Measurements from ENCODE around the gene R3HDM1. TPM values are rescaled to one million over a fixed set of nuclear protein-coding genes. Genes with fewer than 3 reads are reported as not detected.

R3HDM1 gene
- total RNA-seq (2012; rRNA removed) (5.9 and 7.8 TPM in 2 replicates), polyA plus RNA-seq (2012; rRNA removed) (38.0 and 38.1 TPM in 2 replicates), Bru-seq, nascent RNA (percentile 77 among the genes with signal in this experiment), BruChase-seq, experiment 1, labeled RNA remaining after a 6-hour chase (percentile 76 among the genes with signal in this experiment), BruChase-seq, experiment 2, labeled RNA remaining after a 2-hour chase (percentile 79 among the genes with signal in this experiment)
- polyA plus RNA-seq (2012; cell fraction: cytosol; rRNA removed) = 14.4 and 19.0 TPM in 2 replicates
- 23.3 and 48.3 TPM in 2 replicates for polyA plus RNA-seq (2012; cell fraction: nucleus; rRNA removed; ENCODE audit: low replicate concordance)
- long read RNA-seq, partial matches to known transcripts = 32 of 38 reads
- long read RNA-seq, other reads (novel, unspliced or antisense) = 6 of 38 reads

DNA sequence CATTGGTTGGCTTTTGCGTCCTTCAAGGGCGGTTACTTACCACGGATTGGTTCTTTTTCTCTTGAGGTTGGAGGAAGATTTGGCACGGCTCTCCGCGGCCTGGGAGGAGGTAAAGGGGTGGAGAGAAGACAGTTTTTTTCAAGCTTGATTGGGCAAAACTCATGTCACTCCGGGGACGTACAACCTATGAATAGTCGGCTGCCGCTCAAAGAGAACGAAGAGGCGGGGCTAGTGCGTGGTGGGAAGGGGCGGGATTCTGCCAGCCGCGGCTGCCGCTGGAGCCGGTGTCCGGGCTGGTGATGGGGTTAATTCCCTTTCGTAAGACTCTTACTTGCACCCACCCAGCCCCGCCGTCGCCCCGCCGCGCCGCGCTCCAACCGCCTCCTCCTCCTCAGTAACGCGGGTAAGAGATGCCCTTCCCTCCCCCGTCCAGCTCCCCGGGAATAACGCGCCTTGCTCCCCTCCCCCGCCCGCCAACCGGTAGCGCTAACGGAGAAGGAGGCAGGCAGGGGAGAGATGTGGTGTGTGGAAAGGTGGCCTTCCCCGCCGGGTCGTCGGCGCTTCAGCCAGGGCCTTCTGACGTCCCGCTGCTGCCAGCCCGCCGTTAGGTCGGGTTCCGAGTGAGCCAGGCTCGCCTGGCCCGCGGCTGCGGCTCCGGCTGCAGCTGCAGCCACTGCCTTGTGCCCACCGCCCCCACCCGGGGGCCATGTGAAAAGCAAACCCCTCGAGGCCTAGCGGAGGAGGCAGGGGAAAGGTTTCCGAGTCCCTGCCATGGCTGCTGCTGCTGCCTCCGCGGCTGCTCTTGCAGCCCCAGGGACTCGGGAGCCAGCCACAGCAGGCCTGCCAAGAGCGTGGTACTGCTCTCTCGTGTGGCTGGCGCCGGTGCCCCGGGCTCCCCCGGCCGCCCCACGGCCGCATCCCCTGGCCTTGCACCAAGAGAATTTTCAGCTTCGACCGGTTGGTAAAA lies at the start of gene R3HDM1:
R3HDM1 (plus strand) TSS at position 254 of the 967 bp plus-strand sequence. CDS start 73,362 bp downstream, outside the sequence.
- Histone ChIP-seq H3K23ac (ENCODE audit: low read depth, low read length) (peak within 1 kb of the TSS; percentile 40), H4K8ac (ENCODE audit: low read depth in 2 of 2, low read length in 2 of 2) (peak within 1 kb of the TSS; percentile 18 to 78), H2AK9ac (replicated peaks; ENCODE audit: low read depth, low read length, poor library complexity) (peak within 1 kb of the TSS; percentile 70), H2AFZ (replicated peaks; ENCODE audit: low read length, poor library complexity) (peak within 1 kb of the TSS; percentile 91), H3K9me3 (ENCODE audit: control insufficient read depth, insufficient read depth, low read length) (no peaks in the 10 kb centered on the region), H3K36me3 (ENCODE audit: control insufficient read depth, insufficient read depth, low read length) (no peaks in the 10 kb centered on the region), H4K20me1 (ENCODE audit: insufficient read depth, low read length) (no peaks in the 10 kb centered on the region), H3K18ac (ENCODE audit: low read depth, low read length) (peak within 1 kb of the TSS; percentile 10; the same call in 1 of the 2 replicates), H3K27me3 (ENCODE audit: control insufficient read depth, insufficient read depth, low read length) (no peaks in the 10 kb centered on the region), H3K14ac (replicated peaks; ENCODE audit: low read depth, low read length) (peak within 1 kb of the TSS; percentile 24), H2BK5ac (ENCODE audit: low read depth, low read length, poor library complexity, severe bottlenecking) (peak within 1 kb of the TSS; percentile 38), H4K5ac (ENCODE audit: low read depth, low read length) (peak within 1 kb of the TSS; percentile 10), H3K4me3 (ENCODE audit: insufficient read depth, low read depth, low read length) (peak within 1 kb of the TSS; percentile 67), H3K4ac (ENCODE audit: low read depth, low read length) (peak within 1 kb of the TSS; percentile 26), H3K4me1 (ENCODE audit: control insufficient read depth, insufficient read depth, low read length) (no peaks in the 10 kb centered on the region), H3K4me2 (ENCODE audit: low read depth, low read length) (peak within 1 kb of the TSS; percentile 92), H2BK15ac (ENCODE audit: low read depth, low read length) (no peak within 1 kb of the TSS), H2BK20ac (ENCODE audit: low read depth, low read length) (no peak within 1 kb of the TSS; the same call in 1 of the 2 replicates), H3K9ac (ENCODE audit: low read depth, low read length) (peak within 1 kb of the TSS; percentile 58), H3K56ac (ENCODE audit: extremely low read depth, insufficient read depth, low read length) (peak within 1 kb of the TSS; percentile 84), H2BK120ac (ENCODE audit: low read depth, low read length) (peak within 1 kb of the TSS; percentile 36; the same call in 1 of the 2 replicates), H3K27ac (ENCODE audit: insufficient read depth, low read length) (peak within 1 kb of the TSS; percentile 68), H2AK5ac (ENCODE audit: low read depth, low read length) (no peak within 1 kb of the TSS; the same call in 1 of the 2 replicates), H4K91ac (ENCODE audit: insufficient read depth, low read depth, low read length) (peak within 1 kb of the TSS; percentile 41), H3K79me1 (ENCODE audit: low read depth in 1 of 2, low read length in 2 of 2) (peaks cover 9 to 25% of the 10 kb centered on the region in 2 experiments; a peak in 2 of 4 replicates), H3K9me1 (ENCODE audit: insufficient read depth, low read length) (0 out of 2 replicates have a peak, but pooled peaks cover 3% of the 10 kb centered on the region)
- dilution Hi-C loops (cut with HindIII; ENCODE audit: low sequenced_read_pairs, unreplicated experiment) = no loop called here
- TF ChIP-seq FOS (IDR thresholded peaks at IDR 0.05; ENCODE audit: low read depth, low read length) (0 out of 2 replicates have a peak, but pooled peaks have one; percentile 18), MXI1 (IDR thresholded peaks at IDR 0.05; ENCODE audit: borderline replicate concordance, low read depth, low read length) (peak; percentile 31; the same call in 1 of the 2 replicates), RAD21 (IDR thresholded peaks at IDR 0.05; ENCODE audit: low read length) (peak; percentile 29; the same call in 1 of the 2 replicates), CEBPB (IDR thresholded peaks at IDR 0.05; ENCODE audit: low read depth, low read length) (no peak), SMC3 (IDR thresholded peaks at IDR 0.05; ENCODE audit: low read depth, low read length) (no peak), RFX5 (IDR thresholded peaks at IDR 0.05; ENCODE audit: low read depth, low read length) (no peak), CHD1 (IDR thresholded peaks at IDR 0.05; ENCODE audit: low read depth, low read length) (no peak), RCOR1 (IDR thresholded peaks at IDR 0.05; ENCODE audit: insufficient replicate concordance, low read length) (no peak)
- TF ChIP-seq, protein P1, sequence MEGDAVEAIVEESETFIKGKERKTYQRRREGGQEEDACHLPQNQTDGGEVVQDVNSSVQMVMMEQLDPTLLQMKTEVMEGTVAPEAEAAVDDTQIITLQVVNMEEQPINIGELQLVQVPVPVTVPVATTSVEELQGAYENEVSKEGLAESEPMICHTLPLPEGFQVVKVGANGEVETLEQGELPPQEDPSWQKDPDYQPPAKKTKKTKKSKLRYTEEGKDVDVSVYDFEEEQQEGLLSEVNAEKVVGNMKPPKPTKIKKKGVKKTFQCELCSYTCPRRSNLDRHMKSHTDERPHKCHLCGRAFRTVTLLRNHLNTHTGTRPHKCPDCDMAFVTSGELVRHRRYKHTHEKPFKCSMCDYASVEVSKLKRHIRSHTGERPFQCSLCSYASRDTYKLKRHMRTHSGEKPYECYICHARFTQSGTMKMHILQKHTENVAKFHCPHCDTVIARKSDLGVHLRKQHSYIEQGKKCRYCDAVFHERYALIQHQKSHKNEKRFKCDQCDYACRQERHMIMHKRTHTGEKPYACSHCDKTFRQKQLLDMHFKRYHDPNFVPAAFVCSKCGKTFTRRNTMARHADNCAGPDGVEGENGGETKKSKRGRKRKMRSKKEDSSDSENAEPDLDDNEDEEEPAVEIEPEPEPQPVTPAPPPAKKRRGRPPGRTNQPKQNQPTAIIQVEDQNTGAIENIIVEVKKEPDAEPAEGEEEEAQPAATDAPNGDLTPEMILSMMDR (conservative IDR thresholded peaks at IDR 0.05; ENCODE audit: low read depth, low read length) = peak; percentile 29
- ATAC-seq (ENCODE audit: low read depth) (peak; percentile 92), DNase-seq (peak; percentile 100)
- in situ Hi-C loops (cut with MboI; ENCODE audit: low sequenced_read_pairs) = no loop called here
- CTCF ChIA-PET = interaction anchor here (1.2 kb wide), 1 partner anchor 54 kb away, joined by 4 read pairs; no protein-coding TSS in a partner anchor
- WGBS, 2 experiments (ENCODE audit: extremely low coverage in 2 of 2, insufficient read length in 1 of 2) = 1% methylated on average over 14 of the region's 75 CpGs; no CpG with 5 or more reads in 1 of the 2 experiments
- intact Hi-C loops (cut with micrococcal nuclease) = loop anchor here (5.0 kb wide), 1 partner anchor 181 kb away; no protein-coding TSS in a partner anchor
- POLR2A ChIA-PET (ENCODE audit: unreplicated experiment) = no interaction called here
- no TSS peak for BruUV-seq (replicated peaks)
